HUES6 (cell line): ENCODE measurements around the gene FPGS.
"Not testable (repeated sequence)": the region's sequence is repeated elsewhere in the genome, so short reads cannot be mapped to it uniquely, and the experiment has no call there.

Experiments
- H3K27ac ChIP-seq: 2 replicates; pipeline ENCODE4 v1.7.0; 2013; ENCODE audit warnings: low read depth, mild to moderate bottlenecking, low read length, inconsistent platforms
- H3K27me3 ChIP-seq: 2 replicates; pipeline ENCODE4 v1.6.1; 2013; ENCODE audit warnings: low read length; ENCODE audit not compliant: control insufficient read depth, insufficient read depth
- H3K36me3 ChIP-seq: 2 replicates; pipeline ENCODE4 v1.6.1; 2013; ENCODE audit warnings: low read length; ENCODE audit not compliant: control insufficient read depth, insufficient read depth
- H3K4me1 ChIP-seq: 2 replicates; pipeline ENCODE4 v1.6.1; 2013; ENCODE audit warnings: low read length; ENCODE audit not compliant: control insufficient read depth, insufficient read depth
- H3K4me3 ChIP-seq: 2 replicates; pipeline ENCODE4 v1.5.1; 2013; ENCODE audit warnings: low read depth, low read length
- H3K9ac ChIP-seq: one replicate; pipeline ENCODE4 v1.6.1; 2013; ENCODE audit warnings: mild to moderate bottlenecking, low read length
- H3K9me3 ChIP-seq: 2 replicates; pipeline ENCODE4 v1.6.1; 2013; ENCODE audit warnings: low read depth, low read length; ENCODE audit not compliant: control insufficient read depth, insufficient read depth

The FPGS gene

GRCh38 chr9:127802576-127803443, at the start of gene FPGS:
Gene FPGS, plus strand, starts transcription at chr9:127802882. Its CDS starts 43 bp downstream, at chr9:127802925.
- Histone ChIP-seq H3K9me3 (no peaks in the 10 kb centered on the region), H3K27ac (peak within 1 kb of the TSS; percentile 97), H3K9ac (peak within 1 kb of the TSS; percentile 97), H3K4me1 (peaks cover 13% of the 10 kb centered on the region), H3K36me3 (peaks cover 15% of the 10 kb centered on the region), H3K27me3 (no peaks in the 10 kb centered on the region), H3K4me3 (peak within 1 kb of the TSS; percentile 99)

- Histone ChIP-seq H3K4me1 (peaks cover 5% of the 10 kb centered on the region; the same call in 1 of the 2 replicates), H3K4me3 (no peak overlapping the region), H3K9ac (no peak overlapping the region), H3K9me3 (no peaks in the 10 kb centered on the region), H3K36me3 (peaks cover 5% of the 10 kb centered on the region), H3K27me3 (peaks cover 52% of the 10 kb centered on the region), H3K27ac (no peak overlapping the region)
Measured at GRCh38 chr9:127753148-127753547, 49.5 kb upstream of the FPGS start.

- Histone ChIP-seq H3K27ac (no peak overlapping the region), H3K27me3 (peaks cover 52% of the 10 kb centered on the region), H3K4me1 (peaks cover 5% of the 10 kb centered on the region; the same call in 1 of the 2 replicates), H3K36me3 (peaks cover 5% of the 10 kb centered on the region), H3K9ac (no peak overlapping the region), H3K9me3 (no peaks in the 10 kb centered on the region), H3K4me3 (no peak overlapping the region)
Measured at GRCh38 chr9:127753622-127754021, 49.1 kb upstream of the FPGS start.

GRCh38 chr9:127754099-127755060, 48.3 kb upstream of the FPGS start:
- Histone ChIP-seq H3K27me3 (peaks cover 52% of the 10 kb centered on the region), H3K36me3 (peaks cover 1% of the 10 kb centered on the region; the same call in 1 of the 2 replicates), H3K9ac (peak overlapping the region; percentile 37), H3K4me1 (peaks cover 5% of the 10 kb centered on the region; the same call in 1 of the 2 replicates), H3K4me3 (peak overlapping the region; percentile 81), H3K27ac (no peak overlapping the region), H3K9me3 (no peaks in the 10 kb centered on the region)

GRCh38 chr9:127755061-127756060, 47.3 kb upstream of the FPGS start:
- Histone ChIP-seq H3K27ac (no peak overlapping the region), H3K9me3 (no peaks in the 10 kb centered on the region), H3K27me3 (peaks cover 52% of the 10 kb centered on the region), H3K4me1 (peaks cover 5% of the 10 kb centered on the region; the same call in 1 of the 2 replicates), H3K36me3 (no peaks in the 10 kb centered on the region), H3K4me3 (peak overlapping the region; percentile 81), H3K9ac (no peak overlapping the region)

GRCh38 chr9:127756233-127756632, 46.4 kb upstream of the FPGS start:
- H3K27ac ChIP-seq, result no peak overlapping the region
- peaks cover 52% of the 10 kb centered on the region for H3K27me3 ChIP-seq
- peaks cover 8% of the 10 kb centered on the region; the same call in 1 of the 2 replicates for H3K4me1 ChIP-seq
- no peak overlapping the region for H3K9ac ChIP-seq
- no peak overlapping the region for H3K4me3 ChIP-seq
- H3K9me3 ChIP-seq, result no peaks in the 10 kb centered on the region
- H3K36me3 ChIP-seq, result no peaks in the 10 kb centered on the region

- not testable (repeated sequence) for H3K9me3 ChIP-seq, H3K9ac ChIP-seq, H3K27ac ChIP-seq, H3K36me3 ChIP-seq, H3K4me3 ChIP-seq
- Histone ChIP-seq H3K4me1 (peaks cover 12% of the 10 kb centered on the region), H3K27me3 (peaks cover 49% of the 10 kb centered on the region)
Measured at GRCh38 chr9:127756776-127757175, 45.9 kb upstream of the FPGS start.

- Histone ChIP-seq H3K27me3 (peaks cover 28% of the 10 kb centered on the region), H3K4me3 (no peak overlapping the region), H3K9me3 (no peaks in the 10 kb centered on the region), H3K9ac (no peak overlapping the region), H3K4me1 (peaks cover 25% of the 10 kb centered on the region), H3K36me3 (no peaks in the 10 kb centered on the region), H3K27ac (no peak overlapping the region)
Measured at GRCh38 chr9:127758843-127759242, 43.8 kb upstream of the FPGS start.

GRCh38 chr9:127761061-127761460, 41.6 kb upstream of the FPGS start:
- no peaks in the 10 kb centered on the region for H3K9me3 ChIP-seq
- peaks cover 25% of the 10 kb centered on the region for H3K4me1 ChIP-seq
- no peak overlapping the region for H3K27ac ChIP-seq
- peaks cover 8% of the 10 kb centered on the region for H3K27me3 ChIP-seq
- H3K4me3 ChIP-seq, result no peak overlapping the region
- no peak overlapping the region for H3K9ac ChIP-seq
- no peaks in the 10 kb centered on the region for H3K36me3 ChIP-seq

- H3K27me3 ChIP-seq, result peaks cover 4% of the 10 kb centered on the region
- no peaks in the 10 kb centered on the region for H3K9me3 ChIP-seq
- H3K9ac ChIP-seq, result no peak overlapping the region
- no peak overlapping the region for H3K27ac ChIP-seq
- peaks cover 25% of the 10 kb centered on the region for H3K4me1 ChIP-seq
- H3K36me3 ChIP-seq, result no peaks in the 10 kb centered on the region
- H3K4me3 ChIP-seq, result no peak overlapping the region
Measured at GRCh38 chr9:127761491-127761956, 41.2 kb upstream of the FPGS start.
